SK-N-SH (cell line): ENCODE measurements around the gene RASAL2.
"Not testable (repeated sequence)": the region's sequence is repeated elsewhere in the genome, so short reads cannot be mapped to it uniquely, and the experiment has no call there.

Experiments used
- JUND ChIP-seq: IDR thresholded peaks from 2 replicates; pipeline ENCODE4 v1.4.0; 2012
- POLR2AphosphoS5 ChIP-seq: IDR thresholded peaks from 2 replicates; pipeline ENCODE4 v1.6.1; 2012; ENCODE audit warnings: low read depth, low read length

DNA sequence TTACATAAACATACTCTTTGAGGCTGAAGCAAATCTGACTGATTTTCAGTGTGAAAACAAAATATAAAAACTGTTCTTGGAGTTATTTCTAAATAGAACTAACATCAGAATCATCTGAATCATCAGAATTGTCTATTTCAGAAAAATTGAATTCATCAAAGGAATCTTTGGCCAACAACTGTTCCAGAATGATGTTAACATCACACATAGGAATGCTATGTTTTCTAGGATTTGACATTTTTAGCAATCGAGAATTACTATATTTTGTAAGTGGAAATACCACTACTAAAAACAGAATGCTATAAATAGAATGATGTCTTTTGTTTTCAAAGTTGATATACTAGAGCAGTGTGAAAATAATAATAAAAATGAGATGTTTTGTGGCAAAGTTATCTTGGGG is 258.0 kb downstream of the RASAL2 start:
- not testable (repeated sequence) for TF ChIP-seq POLR2AphosphoS5, JUND
